Uterus (tissue), 4 donors: ENCODE data around the gene ITGB5. TPM values are rescaled to one million over a fixed set of nuclear protein-coding genes. Genes with fewer than 3 reads are reported as not detected.
A peak's percentile ranks its signal among the peaks of the same experiment; 100 is the strongest.

Experiments
- DNase-seq, 2 donors: peaks; one replicate each; pipeline ENCODE4 v3.0.0-alpha.2; 2019 to 2020
- H3K27ac ChIP-seq, 2 donors: fragments of 200-600 bp; sonication (generic); 1 replicate in 1 of 2; 2 replicates in 1 of 2; pipeline ENCODE4 v1.5.1; 2016 to 2018
- H3K27me3 ChIP-seq, 2 donors: fragments of 200-600 bp; sonication (generic); one replicate each; pipeline ENCODE4 v1.5.1; 2018 to 2019; ENCODE audit warnings: control low read depth in 1 of 2
- H3K36me3 ChIP-seq, 2 donors: fragments of 200-600 bp; sonication (generic); one replicate each; pipeline ENCODE4 v1.5.1; 2019; ENCODE audit warnings: control low read depth in 1 of 2
- H3K4me1 ChIP-seq, 2 donors: fragments of 200-600 bp; sonication (generic); one replicate each; pipeline ENCODE4 v1.5.1; 2018 to 2019; ENCODE audit warnings: control low read depth in 1 of 2
- H3K4me3 ChIP-seq, 2 donors: fragments of 200-600 bp; sonication (generic); 1 replicate in 1 of 2; 2 replicates in 1 of 2; pipeline ENCODE4 v1.5.1; 2018 to 2019; ENCODE audit warnings: mild to moderate bottlenecking in 1 of 2
- H3K9me3 ChIP-seq, 2 donors: fragments of 200-600 bp; sonication (generic); one replicate each; pipeline ENCODE4 v1.5.1; 2019; ENCODE audit warnings: control low read depth in 1 of 2
- CTCF ChIP-seq, 4 experiments: fragments of 200-600 bp in 2 of 4; fragments of 450-650 bp in 2 of 4; sonication (generic) in 2 of 4; IDR thresholded peaks; one replicate each; pipeline ENCODE4 v1.5.1; 2016 to 2019; ENCODE audit warnings: antibody characterized with exemption in 4 of 4, mild to moderate bottlenecking in 2 of 4, moderate library complexity in 1 of 4
- POLR2A ChIP-seq, 2 donors: fragments of 450-650 bp; IDR thresholded peaks; one replicate each; pipeline ENCODE4 v1.6.1; 2016; ENCODE audit warnings: antibody characterized with exemption in 2 of 2, mild to moderate bottlenecking in 1 of 2, moderate library complexity in 1 of 2
- intact Hi-C: fragments of 100-400 bp; cut with DNase I; formaldehyde crosslinking; loops from one replicate; pipeline ENCODE4 v1.15.1; 2023; ENCODE audit warnings: low total_unique reads
- total RNA-seq, 4 donors: library from RNA; depleted of rRNA in 3 of 4; stranded (reverse); fragments of >200 nt in 3 of 4; gene quantifications; one replicate each; pipeline versions ENCODE4 v1.1.0 to v1.2.4, GENCODE V29; 2014 to 2023
- donor health status: DM: yes; HTN: yes; CAD: no.

The ITGB5 gene
- total RNA-seq, 4 donors from 2014 or later: 28.7 to 106 (median 71.6) TPM

- intact Hi-C loops: no loop called here
- H3K27ac ChIP-seq: peak overlapping the region; percentile 1 to 5
- H3K27me3 ChIP-seq: no peaks in the 10 kb centered on the region
- no peaks in the 10 kb centered on the region for H3K36me3 ChIP-seq
- no peaks in the 10 kb centered on the region for H3K9me3 ChIP-seq
- no peak overlapping the region for H3K4me3 ChIP-seq
- DNase-seq: no peak
- peaks cover 7 to 49% of the 10 kb centered on the region in 2 donors for H3K4me1 ChIP-seq
- no peak for TF ChIP-seq POLR2A (IDR thresholded peaks at IDR 0.05)
- TF ChIP-seq CTCF (IDR thresholded peaks at IDR 0.05): no peak
Observed at GRCh38 chr3:124775877-124776276, 111.3 kb downstream of the ITGB5 start.

GRCh38 chr3:124774841-124775402 lies 112.2 kb downstream of the ITGB5 start:
- intact Hi-C loops: no loop called here
- no peaks in the 10 kb centered on the region for H3K27me3 ChIP-seq
- no peaks in the 10 kb centered on the region for H3K36me3 ChIP-seq
- H3K9me3 ChIP-seq: no peaks in the 10 kb centered on the region
- no peak overlapping the region for H3K4me3 ChIP-seq
- no peak for DNase-seq
- no peak for TF ChIP-seq POLR2A (IDR thresholded peaks at IDR 0.05)
- TF ChIP-seq CTCF (IDR thresholded peaks at IDR 0.05): no peak
- peak overlapping the region; percentile 46 to 65 for H3K27ac ChIP-seq
- peaks cover 7 to 51% of the 10 kb centered on the region in 2 donors for H3K4me1 ChIP-seq

GRCh38 chr3:124774327-124774718 lies 112.8 kb downstream of the ITGB5 start:
- no peak for TF ChIP-seq CTCF (IDR thresholded peaks at IDR 0.05)
- TF ChIP-seq POLR2A (IDR thresholded peaks at IDR 0.05): no peak
- intact Hi-C loops: no loop called here
- Histone ChIP-seq H3K36me3 (no peaks in the 10 kb centered on the region), H3K9me3 (no peaks in the 10 kb centered on the region), H3K4me1 (peaks cover 4 to 45% of the 10 kb centered on the region in 2 donors), H3K27ac (peak overlapping the region; percentile 46 to 65), H3K4me3 (no peak overlapping the region), H3K27me3 (no peaks in the 10 kb centered on the region)
- DNase-seq: peak in 1 of 2 donors; percentile 57

- no peaks in the 10 kb centered on the region for H3K36me3 ChIP-seq
- peaks cover 4 to 38% of the 10 kb centered on the region in 2 donors for H3K4me1 ChIP-seq
- H3K27ac ChIP-seq: peak overlapping the region; percentile 46 to 65
- TF ChIP-seq POLR2A (IDR thresholded peaks at IDR 0.05): no peak
- no peak for TF ChIP-seq CTCF (IDR thresholded peaks at IDR 0.05)
- H3K4me3 ChIP-seq: no peak overlapping the region
- H3K9me3 ChIP-seq: no peaks in the 10 kb centered on the region
- no peak for DNase-seq
- intact Hi-C loops: no loop called here
- H3K27me3 ChIP-seq: no peaks in the 10 kb centered on the region
Observed at GRCh38 chr3:124773351-124774326, 113.5 kb downstream of the ITGB5 start.
